Fibroblast of lung (primary cell): ENCODE measurements around the gene SLC25A27. TPM values are rescaled to one million over a fixed set of nuclear protein-coding genes. Genes with fewer than 3 reads are reported as not detected.

Source experiments
- DNase-seq, 2 donors: peaks; one replicate each; pipeline versions ENCODE4 v3.0.0 to v3.0.0-alpha.2; 2010; ENCODE audit warnings: low read depth in 2 of 2
- H2AFZ ChIP-seq: 2 replicates; pipeline ENCODE4 v1.5.1; 2012; ENCODE audit warnings: low read length, control low read depth, inconsistent platforms
- H3K27ac ChIP-seq: 2 replicates; pipeline ENCODE4 v1.5.1; 2011; ENCODE audit warnings: low read length, control low read depth; ENCODE audit not compliant: insufficient read depth
- H3K27me3 ChIP-seq: 2 replicates; pipeline ENCODE4 v1.5.1; 2011; ENCODE audit warnings: mild to moderate bottlenecking, low read length; ENCODE audit not compliant: control insufficient read depth, insufficient read depth
- H3K36me3 ChIP-seq: 2 replicates; pipeline ENCODE4 v1.5.1; 2011; ENCODE audit warnings: low read length; ENCODE audit not compliant: control insufficient read depth, insufficient read depth
- H3K4me1 ChIP-seq: 2 replicates; pipeline ENCODE4 v1.5.1; 2011; ENCODE audit warnings: low read length; ENCODE audit not compliant: control insufficient read depth, insufficient read depth; ENCODE audit errors: extremely low read depth
- H3K4me2 ChIP-seq: 2 replicates; pipeline ENCODE4 v1.5.1; 2011; ENCODE audit warnings: low read length, control low read depth; ENCODE audit not compliant: insufficient read depth; ENCODE audit errors: extremely low read depth
- H3K4me3 ChIP-seq, 4 experiments: fragments of 200-600 bp in 1 of 4; sonication (generic) in 1 of 4; replicated peaks in 1 of 4; 2 replicates each; pipeline ENCODE4 v1.5.1; 2011 to 2016; ENCODE audit warnings: low read length in 4 of 4, low read depth in 3 of 4, mild to moderate bottlenecking in 3 of 4, control low read depth in 2 of 4, inconsistent platforms in 1 of 4, mixed read lengths in 1 of 4; ENCODE audit not compliant: insufficient read depth in 1 of 4; ENCODE audit errors: control extremely low read depth in 1 of 4
- H3K79me2 ChIP-seq: 2 replicates; pipeline ENCODE4 v1.5.1; 2012; ENCODE audit warnings: mild to moderate bottlenecking, low read length, inconsistent platforms; ENCODE audit not compliant: control insufficient read depth, insufficient read depth
- H3K9ac ChIP-seq: 2 replicates; pipeline ENCODE4 v1.5.1; 2011; ENCODE audit warnings: mild to moderate bottlenecking, low read length, control low read depth; ENCODE audit not compliant: insufficient read depth
- H3K9me3 ChIP-seq: 2 replicates; pipeline ENCODE4 v1.5.1; 2012; ENCODE audit warnings: low read depth, low read length; ENCODE audit not compliant: control insufficient read depth, insufficient read depth
- H4K20me1 ChIP-seq: 2 replicates; pipeline ENCODE4 v1.5.1; 2011; ENCODE audit warnings: low read length; ENCODE audit not compliant: control insufficient read depth, insufficient read depth; ENCODE audit errors: extremely low read depth
- EZH2 ChIP-seq: IDR thresholded peaks from 2 replicates; pipeline ENCODE4 v1.5.1; 2012; ENCODE audit warnings: low read length, control low read depth, mild to moderate bottlenecking; ENCODE audit errors: missing control alignments
- polyA plus RNA-seq, 2 donors: library from polyadenylated mRNA; depleted of rRNA in 1 of 2; stranded (reverse) in 1 of 2; unstranded in 1 of 2; fragments of >200 nt; gene quantifications; 2 replicates each; pipeline ENCODE4 v1.2.1, GENCODE V29; 2011 to 2012; ENCODE audit warnings: missing spikeins in 1 of 2
- total RNA-seq: library from RNA; depleted of rRNA; stranded (reverse); fragments of >200 nt; gene quantifications from 2 replicates; pipeline ENCODE4 v1.2.1, GENCODE V29; 2014
- TF ChIP-seq, protein P1 (sequence below), 2 donors: IDR thresholded peaks in 1 of 2; conservative IDR thresholded peaks in 1 of 2; 1 replicate in 1 of 2; 2 replicates in 1 of 2; pipeline ENCODE4 v1.5.1; 2011 to 2012; ENCODE audit warnings: low read length in 2 of 2, control low read depth in 1 of 2, inconsistent platforms in 1 of 2, low read depth in 1 of 2, mild to moderate bottlenecking in 1 of 2

Gene SLC25A27
- total and polyA plus RNA-seq, 2 donors (not counting 1 experiment from before 2014, with no cell fraction given) = 5.2 to 18.7 TPM

- no peaks in the 10 kb centered on the region for H3K9me3 ChIP-seq
- no peaks in the 10 kb centered on the region for H3K36me3 ChIP-seq
- no peak overlapping the region for H3K4me3 ChIP-seq
- no peak overlapping the region for H3K4me2 ChIP-seq
- DNase-seq = no peak
- H4K20me1 ChIP-seq = no peaks in the 10 kb centered on the region
- no peak overlapping the region for H2AFZ ChIP-seq
- H3K27ac ChIP-seq = no peak overlapping the region
- no peak overlapping the region for H3K9ac ChIP-seq
- no peaks in the 10 kb centered on the region for H3K79me2 ChIP-seq
- H3K4me1 ChIP-seq = no peaks in the 10 kb centered on the region
- TF ChIP-seq, protein P1, sequence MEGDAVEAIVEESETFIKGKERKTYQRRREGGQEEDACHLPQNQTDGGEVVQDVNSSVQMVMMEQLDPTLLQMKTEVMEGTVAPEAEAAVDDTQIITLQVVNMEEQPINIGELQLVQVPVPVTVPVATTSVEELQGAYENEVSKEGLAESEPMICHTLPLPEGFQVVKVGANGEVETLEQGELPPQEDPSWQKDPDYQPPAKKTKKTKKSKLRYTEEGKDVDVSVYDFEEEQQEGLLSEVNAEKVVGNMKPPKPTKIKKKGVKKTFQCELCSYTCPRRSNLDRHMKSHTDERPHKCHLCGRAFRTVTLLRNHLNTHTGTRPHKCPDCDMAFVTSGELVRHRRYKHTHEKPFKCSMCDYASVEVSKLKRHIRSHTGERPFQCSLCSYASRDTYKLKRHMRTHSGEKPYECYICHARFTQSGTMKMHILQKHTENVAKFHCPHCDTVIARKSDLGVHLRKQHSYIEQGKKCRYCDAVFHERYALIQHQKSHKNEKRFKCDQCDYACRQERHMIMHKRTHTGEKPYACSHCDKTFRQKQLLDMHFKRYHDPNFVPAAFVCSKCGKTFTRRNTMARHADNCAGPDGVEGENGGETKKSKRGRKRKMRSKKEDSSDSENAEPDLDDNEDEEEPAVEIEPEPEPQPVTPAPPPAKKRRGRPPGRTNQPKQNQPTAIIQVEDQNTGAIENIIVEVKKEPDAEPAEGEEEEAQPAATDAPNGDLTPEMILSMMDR (conservative IDR thresholded peaks at IDR 0.05 in 1 of 2, IDR thresholded peaks at IDR 0.05 in 1 of 2; ENCODE audit: low read depth in 1 of 2, low read length in 2 of 2) = no peak
- no peak for TF ChIP-seq EZH2
- H3K27me3 ChIP-seq = no peaks in the 10 kb centered on the region
Measured at GRCh38 chr6:46632053-46632452, 20.7 kb upstream of the SLC25A27 start.

DNA sequence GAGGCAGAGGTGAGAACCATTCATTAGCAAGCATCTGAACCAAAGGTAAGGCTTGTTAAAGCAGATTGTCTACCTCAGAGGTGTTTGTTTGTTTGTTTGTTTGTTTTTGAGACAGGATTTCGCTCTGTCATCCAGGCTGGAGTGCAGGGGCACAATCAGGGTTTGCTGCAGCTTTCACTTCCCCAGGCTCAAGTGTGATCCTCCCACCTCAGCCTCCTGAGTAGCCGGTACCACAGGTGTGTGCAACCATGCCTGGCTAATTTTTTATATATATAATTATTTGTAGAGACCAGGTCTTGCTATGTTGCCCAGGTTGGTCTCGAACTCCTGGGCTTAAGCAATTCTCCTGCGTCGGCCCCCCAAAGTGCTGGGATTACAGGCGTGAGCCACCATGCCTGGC is 17.3 kb upstream of the SLC25A27 start:
- Histone ChIP-seq H3K9me3 (no peaks in the 10 kb centered on the region), H3K36me3 (no peaks in the 10 kb centered on the region), H3K4me3 (no peak overlapping the region), H2AFZ (no peak overlapping the region), H3K4me1 (no peaks in the 10 kb centered on the region), H3K9ac (no peak overlapping the region), H4K20me1 (no peaks in the 10 kb centered on the region), H3K4me2 (no peak overlapping the region), H3K27me3 (no peaks in the 10 kb centered on the region), H3K79me2 (no peaks in the 10 kb centered on the region), H3K27ac (no peak overlapping the region)
- no peak for DNase-seq
- TF ChIP-seq, protein P1 (conservative IDR thresholded peaks at IDR 0.05 in 1 of 2, IDR thresholded peaks at IDR 0.05 in 1 of 2; ENCODE audit: low read depth in 1 of 2, low read length in 2 of 2) = no peak
- no peak for TF ChIP-seq EZH2

- no peaks in the 10 kb centered on the region for H3K36me3 ChIP-seq
- H3K4me3 ChIP-seq = no peak overlapping the region
- no peaks in the 10 kb centered on the region for H3K9me3 ChIP-seq
- H3K27me3 ChIP-seq = no peaks in the 10 kb centered on the region
- H2AFZ ChIP-seq = no peak overlapping the region
- TF ChIP-seq, protein P1 (conservative IDR thresholded peaks at IDR 0.05 in 1 of 2, IDR thresholded peaks at IDR 0.05 in 1 of 2; ENCODE audit: low read depth in 1 of 2, low read length in 2 of 2) = no peak
- no peak for TF ChIP-seq EZH2
- peak overlapping the region; percentile 50 for H3K27ac ChIP-seq
- H3K9ac ChIP-seq = no peak overlapping the region
- no peaks in the 10 kb centered on the region for H3K4me1 ChIP-seq
- no peaks in the 10 kb centered on the region for H3K79me2 ChIP-seq
- H4K20me1 ChIP-seq = no peaks in the 10 kb centered on the region
- peak in 1 of 2 donors; percentile 94 for DNase-seq
- H3K4me2 ChIP-seq = peak overlapping the region; percentile 33
Measured at GRCh38 chr6:46637145-46637544, 15.6 kb upstream of the SLC25A27 start.
